Thyroid gland (tissue), 4 donors: ENCODE measurements around the gene ARHGEF10L. TPM values are rescaled to one million over a fixed set of nuclear protein-coding genes. Genes with fewer than 3 reads are reported as not detected.

Source experiments
- DNase-seq, 2 donors: peaks; one replicate each; pipeline ENCODE4 v3.0.0-alpha.2; 2019
- H3K27ac ChIP-seq, 3 donors: fragments of 200-600 bp; sonication (generic); 1 replicate in 2 of 3; 2 replicates in 1 of 3; pipeline ENCODE4 v1.5.1; 2016 to 2019; ENCODE audit warnings: mild to moderate bottlenecking in 1 of 3, moderate library complexity in 1 of 3
- H3K27me3 ChIP-seq: fragments of 200-600 bp; sonication (generic); one replicate; pipeline ENCODE4 v1.5.1; 2019
- H3K36me3 ChIP-seq, 2 donors: fragments of 200-600 bp; sonication (generic); one replicate each; pipeline ENCODE4 v1.5.1; 2016 to 2019
- H3K4me1 ChIP-seq, 2 donors: fragments of 200-600 bp; sonication (generic); one replicate each; pipeline ENCODE4 v1.5.1; 2017 to 2019
- H3K4me3 ChIP-seq, 3 donors: fragments of 200-600 bp; sonication (generic); replicated peaks in 1 of 3; 1 replicate in 2 of 3; 2 replicates in 1 of 3; pipeline ENCODE4 v1.5.1; 2016; ENCODE audit warnings: mild to moderate bottlenecking in 1 of 3
- H3K9me3 ChIP-seq: fragments of 200-600 bp; sonication (generic); one replicate; pipeline ENCODE4 v1.5.1; 2017
- CTCF ChIP-seq, 6 experiments: fragments of 200-600 bp in 3 of 6; fragments of 450-650 bp in 3 of 6; sonication (generic) in 3 of 6; IDR thresholded peaks; one replicate each; pipeline ENCODE4 v1.5.1; 2016 to 2019; ENCODE audit warnings: antibody characterized with exemption in 6 of 6, mild to moderate bottlenecking in 2 of 6, inconsistent platforms in 1 of 6, moderate library complexity in 1 of 6
- POLR2A ChIP-seq, 2 donors: fragments of 450-650 bp; IDR thresholded peaks; one replicate each; pipeline ENCODE4 v1.6.1; 2017; ENCODE audit warnings: antibody characterized with exemption in 2 of 2, mild to moderate bottlenecking in 2 of 2, moderate library complexity in 1 of 2
- WGBS, 2 donors: methylation state at CpG; one replicate each; pipeline ENCODE4 v1.1.5; 2017; 5-methylcytosine and 5-hydroxymethylcytosine counted together
- intact Hi-C: fragments of 100-400 bp; cut with DNase I; formaldehyde crosslinking; loops from one replicate; pipeline ENCODE4 v1.15.1; 2023
- total RNA-seq, 4 donors: library from RNA; depleted of rRNA; stranded (reverse); fragments of >200 nt; gene quantifications; one replicate each; pipeline ENCODE4 v1.2.3, GENCODE V29; 2016

ARHGEF10L gene
- total RNA-seq, 4 donors from 2014 or later = 32.2 to 64.5 (median 51.4) TPM

- peaks cover 68 to 81% of the 10 kb centered on the region in 2 donors for H3K36me3 ChIP-seq
- H3K9me3 ChIP-seq = no peaks in the 10 kb centered on the region
- peak in 1 of 2 donors; percentile 14 for DNase-seq
- 89 to 96% methylated on average over 9 of the region's 9 CpGs for WGBS, 2 donors
- H3K4me3 ChIP-seq = no peak overlapping the region
- H3K27ac ChIP-seq = no peak overlapping the region
- H3K27me3 ChIP-seq = no peaks in the 10 kb centered on the region
- TF ChIP-seq CTCF (IDR thresholded peaks at IDR 0.05) (no peak), POLR2A (IDR thresholded peaks at IDR 0.05) (no peak)
- intact Hi-C loops = no loop called here
- no peaks in the 10 kb centered on the region for H3K4me1 ChIP-seq
Measured at GRCh38 chr1:17635811-17636210, 96.3 kb downstream of the ARHGEF10L start.

GRCh38 chr1:17636612-17637011 is 97.1 kb downstream of the ARHGEF10L start:
- H3K9me3 ChIP-seq = no peaks in the 10 kb centered on the region
- H3K4me3 ChIP-seq = no peak overlapping the region
- H3K27me3 ChIP-seq = no peaks in the 10 kb centered on the region
- TF ChIP-seq POLR2A (IDR thresholded peaks at IDR 0.05) (no peak), CTCF (IDR thresholded peaks at IDR 0.05) (no peak)
- WGBS, 2 donors = 95 to 96% methylated on average over 3 of the region's 3 CpGs
- H3K4me1 ChIP-seq = no peaks in the 10 kb centered on the region
- intact Hi-C loops = no loop called here
- no peak for DNase-seq
- H3K36me3 ChIP-seq = peaks cover 65 to 89% of the 10 kb centered on the region in 2 donors
- H3K27ac ChIP-seq = no peak overlapping the region

- Histone ChIP-seq H3K9me3 (no peaks in the 10 kb centered on the region), H3K4me1 (no peaks in the 10 kb centered on the region), H3K27me3 (no peaks in the 10 kb centered on the region), H3K4me3 (no peak overlapping the region), H3K36me3 (peaks cover 61 to 88% of the 10 kb centered on the region in 2 donors), H3K27ac (no peak overlapping the region)
- no peak for TF ChIP-seq POLR2A (IDR thresholded peaks at IDR 0.05)
- TF ChIP-seq CTCF (IDR thresholded peaks at IDR 0.05) = no peak
- intact Hi-C loops = no loop called here
- WGBS, 2 donors = 93 to 94% methylated on average over 4 of the region's 4 CpGs
- DNase-seq = no peak
Measured at GRCh38 chr1:17637055-17637454, 97.6 kb downstream of the ARHGEF10L start.

- Histone ChIP-seq H3K4me3 (no peak overlapping the region), H3K27me3 (no peaks in the 10 kb centered on the region), H3K27ac (no peak overlapping the region), H3K9me3 (no peaks in the 10 kb centered on the region), H3K36me3 (peaks cover 45 to 63% of the 10 kb centered on the region in 2 donors), H3K4me1 (no peaks in the 10 kb centered on the region)
- WGBS, 2 donors = 80 to 88% methylated on average over 13 to 14 of the region's 14 CpGs
- intact Hi-C loops = no loop called here
- no peak for DNase-seq
- TF ChIP-seq CTCF (IDR thresholded peaks at IDR 0.05) (no peak), POLR2A (IDR thresholded peaks at IDR 0.05) (no peak)
Measured at GRCh38 chr1:17639703-17640340, 100.3 kb downstream of the ARHGEF10L start.

GRCh38 chr1:17640393-17640792 is 100.9 kb downstream of the ARHGEF10L start:
- 90 to 92% methylated on average over 4 to 5 of the region's 5 CpGs for WGBS, 2 donors
- Histone ChIP-seq H3K4me1 (no peaks in the 10 kb centered on the region), H3K9me3 (no peaks in the 10 kb centered on the region), H3K4me3 (no peak overlapping the region), H3K27me3 (no peaks in the 10 kb centered on the region), H3K36me3 (peaks cover 40 to 59% of the 10 kb centered on the region in 2 donors), H3K27ac (no peak overlapping the region)
- DNase-seq = no peak
- intact Hi-C loops = no loop called here
- TF ChIP-seq POLR2A (IDR thresholded peaks at IDR 0.05) = no peak
- TF ChIP-seq CTCF (IDR thresholded peaks at IDR 0.05) = no peak
